Panc1 (cell line): ENCODE results near the gene INS.

Experiments used
- CTCF ChIP-seq: fragments of 450-650 bp; IDR thresholded peaks from 2 replicates; pipeline ENCODE4 v1.5.1; 2017; ENCODE audit warnings: mild to moderate bottlenecking
- POLR2AphosphoS5 ChIP-seq: IDR thresholded peaks from 2 replicates; pipeline ENCODE4 v1.6.1; 2012; ENCODE audit warnings: mild to moderate bottlenecking, low read depth, low read length, moderate library complexity

DNA sequence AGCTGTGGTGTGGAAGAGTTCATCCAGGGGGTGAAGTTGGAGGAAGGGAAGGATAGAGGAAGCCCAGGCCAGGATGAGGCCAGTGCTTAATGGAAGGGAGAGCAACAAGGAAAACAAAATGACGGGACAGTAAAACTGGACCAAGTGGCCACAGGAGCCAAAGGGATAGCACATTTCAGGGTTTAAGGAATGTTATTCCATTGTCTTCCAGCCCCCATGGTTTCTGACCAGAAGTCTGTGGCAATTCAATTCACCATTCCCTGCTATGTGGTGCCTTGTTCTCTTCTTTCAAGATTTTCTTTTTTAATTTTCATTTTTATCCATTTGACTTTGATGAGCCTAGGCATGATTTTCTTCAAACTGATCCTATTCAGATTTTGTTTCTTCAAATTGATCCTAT, 44.3 kb downstream of the INS start:
- TF ChIP-seq CTCF: no peak
- no peak for TF ChIP-seq POLR2AphosphoS5
